ENCODE measurements around the gene IGSF1.
"Not testable (repeated sequence)": the region's sequence is repeated elsewhere in the genome, so short reads cannot be mapped to it uniquely, and the experiment has no call there.

IGSF1 gene

DNA sequence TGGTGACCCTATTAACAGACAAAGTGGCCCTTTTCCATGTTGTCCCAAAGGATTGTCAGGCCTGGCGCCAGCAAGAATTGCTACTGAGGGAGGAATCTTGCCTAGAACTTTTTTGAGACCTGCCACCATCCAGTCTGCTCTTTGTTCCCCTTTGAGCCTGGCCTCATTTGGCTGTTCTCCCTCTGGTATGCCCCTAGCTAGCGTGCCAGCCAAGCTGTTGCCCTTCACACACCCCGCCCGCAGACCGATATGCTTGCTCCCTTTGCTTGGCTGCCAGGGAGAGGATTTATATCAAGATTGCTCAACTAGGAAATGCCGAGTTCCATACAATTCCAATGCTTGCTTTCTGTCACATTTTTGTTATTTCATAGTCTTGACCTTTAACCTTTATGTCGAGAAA is 24.4 kb downstream of the IGSF1 start:
- DNase-seq = no peak

DNA sequence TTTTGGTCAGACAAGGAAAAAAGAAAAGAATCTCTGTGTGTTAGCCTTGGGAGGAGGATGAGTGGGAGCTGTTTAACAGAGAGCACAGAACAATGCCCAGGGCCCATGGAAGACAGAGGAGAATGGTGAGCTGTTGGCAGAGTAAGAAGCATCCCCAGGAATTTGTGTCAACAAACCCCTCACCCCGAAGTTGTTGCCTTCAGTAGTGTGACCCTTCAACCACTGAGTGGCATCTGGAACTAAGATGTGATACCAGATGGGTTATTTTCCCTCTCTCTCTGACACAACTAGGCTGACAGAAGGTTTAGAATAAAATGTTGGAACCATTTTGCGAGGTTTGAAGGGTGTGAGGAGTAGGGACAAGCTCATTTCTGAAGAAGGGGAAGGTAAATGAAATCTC is 25.1 kb downstream of the IGSF1 start:
- DNase-seq = no peak

DNA sequence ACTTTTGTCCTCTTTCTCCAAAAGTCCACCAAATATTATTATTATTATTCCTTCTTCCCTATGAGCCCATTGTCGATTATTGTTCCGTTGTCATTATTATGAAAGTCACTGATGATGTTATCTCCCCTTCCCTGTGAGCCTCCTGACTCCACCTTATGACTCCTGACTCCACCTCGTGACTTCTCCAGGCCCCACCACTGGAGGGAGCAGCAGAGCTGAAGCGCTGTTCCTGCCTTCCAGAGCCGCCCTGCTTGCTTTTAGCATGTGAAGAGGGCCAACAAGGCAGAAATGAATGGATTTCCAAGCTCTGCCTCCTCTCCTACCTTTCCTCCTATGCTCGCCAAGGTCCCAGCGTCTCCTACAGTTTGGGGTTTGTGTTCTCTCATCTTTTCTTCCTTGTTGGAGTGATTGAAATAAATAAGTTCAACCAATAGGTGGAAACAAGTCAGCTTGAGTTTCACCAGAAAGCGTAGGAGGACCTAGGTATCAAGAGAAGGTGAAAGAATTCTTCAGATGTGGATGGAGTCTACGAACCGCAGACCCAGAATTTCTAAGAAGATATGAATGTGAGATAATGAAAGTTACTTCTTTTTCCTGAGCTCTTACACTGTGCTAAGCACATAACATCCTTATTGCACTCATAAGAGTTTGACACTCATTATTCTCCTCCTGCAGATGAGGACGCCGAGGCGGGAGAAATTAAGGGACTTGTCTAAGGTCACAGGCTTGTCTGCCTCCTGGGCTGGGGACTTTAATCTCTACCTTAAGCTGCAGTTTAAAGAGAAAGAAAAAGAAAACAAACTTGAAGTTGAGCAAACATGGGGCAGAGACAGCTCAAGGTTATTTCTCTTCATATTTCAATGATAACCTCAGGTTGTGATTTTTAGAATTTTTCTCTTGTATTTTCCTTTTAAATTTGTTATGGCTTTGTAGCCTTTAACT is 26.1 kb downstream of the IGSF1 start:
- DNase-seq = no peak

DNA sequence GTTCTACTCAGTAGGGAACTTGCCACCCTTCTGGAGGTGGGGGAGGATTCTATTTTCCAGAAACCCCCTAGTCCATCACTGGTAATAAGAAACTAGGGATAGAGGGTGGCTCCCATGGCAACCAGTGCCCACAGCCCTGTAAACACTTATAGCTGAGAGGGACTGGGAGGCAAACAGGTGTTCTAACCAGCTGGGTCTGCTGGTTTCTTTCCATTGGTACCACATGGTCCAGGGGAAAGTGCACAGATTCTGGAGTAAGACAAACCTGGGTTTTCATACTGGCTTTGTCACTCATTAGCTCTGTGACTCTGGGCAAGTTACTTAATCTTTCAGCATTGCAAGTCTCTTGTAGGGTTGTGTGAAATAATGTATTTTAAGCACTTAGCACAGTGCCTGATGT is 26.9 kb downstream of the IGSF1 start:
- DNase-seq = no peak

DNA sequence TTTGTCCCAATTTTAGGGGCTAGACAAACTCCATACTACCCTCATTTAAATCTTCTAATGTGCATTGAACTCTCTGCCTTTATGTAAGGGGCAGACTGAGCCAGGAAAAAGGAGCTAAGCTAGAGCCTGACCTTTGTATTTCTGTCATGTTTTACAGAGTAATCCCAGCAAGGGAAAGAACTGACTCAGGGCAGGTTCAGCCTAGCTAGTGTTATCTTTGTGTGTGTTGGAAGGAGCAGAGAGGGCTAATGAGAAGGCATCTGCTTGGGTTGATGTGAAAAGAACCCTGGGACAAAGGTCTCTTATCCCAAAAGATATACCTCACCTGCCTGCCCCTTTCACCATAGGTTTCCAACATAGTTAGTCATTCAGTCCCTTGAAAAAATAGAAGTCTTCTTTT is 31.7 kb downstream of the IGSF1 start:
- no peak for DNase-seq

DNA sequence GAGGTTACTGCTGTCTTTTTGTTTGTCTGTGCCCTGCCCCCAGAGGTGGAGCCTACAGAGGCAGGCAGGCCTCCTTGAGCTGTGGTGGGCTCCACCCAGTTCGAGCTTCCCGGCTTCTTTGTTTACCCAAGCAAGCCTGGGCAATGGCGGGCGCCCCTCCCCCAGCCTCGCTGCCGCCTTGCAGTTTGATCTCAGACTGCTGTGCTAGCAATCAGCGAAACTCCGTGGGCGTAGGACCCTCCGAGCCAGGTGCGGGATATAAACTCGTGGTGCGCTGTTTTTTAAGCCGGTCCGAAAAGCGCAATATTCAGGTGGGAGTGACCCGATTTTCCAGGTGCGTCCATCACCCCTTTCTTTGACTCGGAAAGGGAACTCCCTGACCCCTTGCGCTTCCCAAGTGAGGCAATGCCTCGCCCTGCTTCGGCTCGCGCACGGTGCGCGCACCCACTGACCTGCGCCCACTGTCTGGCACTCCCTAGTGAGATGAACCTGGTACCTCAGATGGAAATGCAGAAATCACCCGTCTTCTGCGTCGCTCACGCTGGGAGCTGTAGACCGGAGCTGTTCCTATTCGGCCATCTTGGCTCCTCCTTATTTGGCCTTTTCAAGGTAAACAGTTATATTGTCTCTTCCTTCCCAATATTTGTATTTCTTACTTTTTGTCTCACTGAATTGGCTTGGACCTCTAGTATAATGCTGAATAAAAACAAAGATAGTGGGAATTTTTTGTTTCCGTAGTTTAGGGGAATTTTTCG is 37.9 kb downstream of the IGSF1 start:
- not testable (repeated sequence) for DNase-seq

DNA sequence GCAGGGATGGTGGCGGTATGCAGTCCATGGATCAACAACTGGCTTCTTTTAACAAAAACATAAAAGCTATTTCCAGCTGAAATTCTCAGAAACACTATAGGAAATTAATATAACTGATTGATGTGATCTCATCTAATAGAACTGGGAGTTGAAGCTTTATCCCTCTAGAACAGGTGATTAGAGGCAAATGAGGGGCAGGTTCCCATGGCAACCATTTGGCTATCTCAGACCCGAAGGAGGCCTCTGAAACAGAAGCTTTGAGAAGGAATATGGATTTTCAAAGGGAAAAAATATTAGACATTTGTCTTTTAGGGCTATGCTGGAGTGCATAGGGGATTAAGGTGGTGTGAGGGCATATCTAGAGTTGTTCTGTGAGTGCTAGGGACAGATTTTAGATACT is 50.0 kb downstream of the IGSF1 start:
- DNase-seq = no peak

DNA sequence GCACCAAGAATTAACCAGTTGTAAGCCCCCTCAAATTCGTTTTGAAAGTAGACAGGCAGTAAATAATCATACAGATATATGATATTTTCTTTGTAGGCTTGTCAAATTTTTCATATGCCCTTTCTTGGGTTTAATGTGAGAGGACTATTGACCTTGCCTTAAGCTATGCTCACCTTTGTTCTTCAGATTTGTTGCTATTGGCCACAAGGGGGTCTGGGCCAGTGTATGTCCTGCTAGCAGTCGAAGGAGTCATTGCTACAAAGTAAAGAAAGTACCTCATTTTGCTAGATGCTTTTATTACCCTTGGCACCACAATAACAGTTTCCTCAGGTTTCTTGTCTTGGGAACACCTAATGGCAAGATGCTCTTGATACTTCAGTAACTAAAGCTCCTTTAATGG is 51.7 kb downstream of the IGSF1 start:
- DNase-seq = no peak

DNA sequence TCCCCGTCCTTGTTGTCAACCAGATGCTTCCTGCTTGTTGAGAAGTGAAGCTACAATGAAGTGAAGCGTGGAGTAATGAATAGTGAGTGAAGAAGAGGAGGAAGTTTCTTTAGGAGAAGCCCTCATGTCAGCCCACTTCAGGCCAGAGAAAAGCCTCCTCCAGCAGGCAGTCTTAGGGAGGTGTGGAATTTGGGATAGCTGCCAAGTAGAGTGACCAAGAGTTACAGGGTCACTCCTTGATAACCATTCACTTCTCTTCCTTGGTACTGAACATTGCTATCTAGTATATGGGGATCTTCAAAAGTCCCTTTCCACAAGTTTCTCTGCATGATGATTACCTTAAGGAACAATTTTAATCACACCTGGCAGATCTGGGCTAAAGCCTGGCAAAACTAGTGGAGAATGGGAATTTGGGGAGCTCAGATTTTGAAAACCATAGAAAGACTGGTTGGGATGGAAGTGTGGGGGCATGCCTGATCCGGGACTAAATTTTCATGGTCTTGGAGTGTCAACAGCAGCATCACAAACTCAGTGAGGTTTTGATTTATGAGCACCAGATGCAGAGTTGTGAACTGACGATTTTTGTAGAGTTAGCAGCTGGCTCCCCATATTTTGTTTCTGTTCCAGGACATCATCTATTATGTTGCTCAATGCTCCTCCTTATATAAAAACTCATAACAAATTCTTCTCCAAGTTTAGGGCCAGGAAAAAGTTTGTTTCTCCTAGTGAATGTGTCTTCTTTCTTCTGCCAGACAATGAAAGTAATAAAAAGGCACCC is 53.1 kb downstream of the IGSF1 start:
- no peak for DNase-seq

DNA sequence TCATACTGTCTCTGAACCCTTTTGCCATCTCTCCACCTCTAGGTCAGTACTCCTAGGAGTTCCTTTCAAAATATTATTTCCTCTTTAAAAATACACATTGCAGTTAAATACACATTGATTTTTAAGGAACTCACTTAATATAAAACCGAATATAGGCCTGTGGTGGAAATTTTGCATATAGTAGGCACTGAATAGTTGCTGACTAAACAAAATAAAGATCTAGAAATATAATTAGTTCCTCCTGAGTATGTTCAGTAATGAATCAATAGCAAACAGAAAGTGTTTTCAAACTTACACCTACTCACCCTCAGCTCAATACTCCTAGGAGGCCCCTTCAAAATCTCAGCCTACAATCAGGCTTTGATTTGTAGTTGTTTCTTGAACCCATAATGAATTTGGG is 61.5 kb downstream of the IGSF1 start:
- DNase-seq = no peak

DNA sequence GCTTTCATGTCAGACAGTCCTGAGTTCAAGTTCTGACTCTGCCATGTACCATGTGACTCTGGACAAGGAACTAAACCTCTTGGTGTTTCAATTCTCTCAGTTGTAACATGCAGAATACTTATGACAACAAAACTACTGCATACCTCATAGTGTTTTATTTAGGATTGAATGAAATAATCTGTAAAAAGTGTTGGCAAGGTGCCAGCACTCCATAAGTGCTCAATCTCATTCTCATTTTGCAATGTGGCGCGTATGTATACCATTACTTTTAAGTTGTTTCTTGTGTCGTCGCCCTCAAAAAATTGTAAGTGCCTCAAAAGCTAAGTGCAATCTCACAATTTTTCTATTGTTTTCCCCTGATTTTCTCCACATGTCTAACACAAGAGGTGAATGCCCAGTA is 62.5 kb downstream of the IGSF1 start:
- no peak for DNase-seq

DNA sequence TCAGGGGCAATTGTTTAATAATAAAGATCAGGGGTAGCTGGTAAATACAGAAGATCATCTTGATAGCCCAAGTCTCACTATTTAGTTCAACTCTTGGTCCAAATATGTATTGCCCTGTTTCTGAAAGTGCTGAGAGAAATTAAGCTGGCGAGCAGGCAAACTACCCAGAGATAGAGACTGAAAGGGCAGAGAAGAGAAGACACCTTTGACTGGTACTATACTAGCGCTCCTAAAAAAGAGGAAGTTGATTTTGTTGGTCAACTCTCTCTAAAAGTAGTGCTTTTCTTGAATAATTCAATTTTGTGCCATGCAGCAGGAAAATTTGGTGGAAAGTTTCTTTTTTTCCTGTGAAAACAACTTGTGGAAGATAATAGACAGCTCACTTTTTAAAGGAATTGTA is 64.0 kb downstream of the IGSF1 start:
- no peak for DNase-seq
